ENCODE measurements around the gene PRR12. TPM values are rescaled to one million over a fixed set of nuclear protein-coding genes. Genes with fewer than 3 reads are reported as not detected.

The PRR12 gene
- total and polyA plus RNA-seq, 3 donors from 2014 or later: 15.7 to 33.1 (median 32.8) TPM

- H3K27ac ChIP-seq: peak overlapping the region; percentile 65 to 71
- 3 to 4% methylated on average over 28 of the region's 28 CpGs for WGBS, 2 donors
- intact Hi-C loops (cut with DNase I; ENCODE audit: low total_unique reads): no loop called here
- H3K36me3 ChIP-seq (ENCODE audit: low read depth, missing control alignments): no peaks in the 10 kb centered on the region
- no peaks in the 10 kb centered on the region for H3K9me3 ChIP-seq
- peak overlapping the region; percentile 24 to 90 for H3K4me3 ChIP-seq
- H3K27me3 ChIP-seq: no peaks in the 10 kb centered on the region
- TF ChIP-seq POLR2A (IDR thresholded peaks at IDR 0.05): no peak
- no peak for TF ChIP-seq CTCF (IDR thresholded peaks at IDR 0.05)
- H3K4me1 ChIP-seq: peaks cover 18% of the 10 kb centered on the region
- no peak for DNase-seq
These were observed 1.7 kb downstream of the PRR12 start for GRCh38 chr19:49592486-49593232.

GRCh38 chr19:49593233-49594113 lies 2.5 kb downstream of the PRR12 start:
- H3K4me3 ChIP-seq: peak overlapping the region; percentile 24 to 90
- H3K27me3 ChIP-seq: no peaks in the 10 kb centered on the region
- peak overlapping the region; percentile 65 to 79 for H3K27ac ChIP-seq
- peak; percentile 96 for DNase-seq
- TF ChIP-seq POLR2A (IDR thresholded peaks at IDR 0.05) (no peak), CTCF (IDR thresholded peaks at IDR 0.05) (no peak)
- H3K9me3 ChIP-seq: no peaks in the 10 kb centered on the region
- 4 to 9% methylated on average over 25 to 27 of the region's 27 CpGs for WGBS, 2 donors
- intact Hi-C loops (cut with DNase I; ENCODE audit: low total_unique reads): no loop called here
- no peaks in the 10 kb centered on the region for H3K36me3 ChIP-seq (ENCODE audit: low read depth, missing control alignments)
- H3K4me1 ChIP-seq: peaks cover 18% of the 10 kb centered on the region

- Histone ChIP-seq H3K4me3 (no peak overlapping the region), H3K4me1 (peaks cover 18% of the 10 kb centered on the region), H3K9me3 (no peaks in the 10 kb centered on the region), H3K36me3 (ENCODE audit: low read depth, missing control alignments) (no peaks in the 10 kb centered on the region), H3K27me3 (no peaks in the 10 kb centered on the region), H3K27ac (peak overlapping the region; percentile 65 to 79)
- no peak for DNase-seq
- WGBS, 2 donors: 89 to 90% methylated on average over 30 to 35 of the region's 35 CpGs
- intact Hi-C loops (cut with DNase I; ENCODE audit: low total_unique reads): no loop called here
- TF ChIP-seq POLR2A (IDR thresholded peaks at IDR 0.05) (no peak), CTCF (IDR thresholded peaks at IDR 0.05) (no peak)
These were observed 3.4 kb downstream of the PRR12 start for GRCh38 chr19:49594157-49594992.

- TF ChIP-seq CTCF (IDR thresholded peaks at IDR 0.05): no peak
- Histone ChIP-seq H3K27me3 (no peaks in the 10 kb centered on the region), H3K4me1 (peaks cover 18% of the 10 kb centered on the region), H3K27ac (no peak overlapping the region), H3K4me3 (no peak overlapping the region), H3K9me3 (no peaks in the 10 kb centered on the region), H3K36me3 (ENCODE audit: low read depth, missing control alignments) (no peaks in the 10 kb centered on the region)
- WGBS, 2 donors: 91% methylated on average over 12 to 34 of the region's 35 CpGs
- intact Hi-C loops (cut with DNase I; ENCODE audit: low total_unique reads): no loop called here
- DNase-seq: no peak
These were observed 4.2 kb downstream of the PRR12 start for GRCh38 chr19:49594993-49595818.
